ENCODE measurements around the gene PRIM2. TPM values are rescaled to one million over a fixed set of nuclear protein-coding genes. Genes with fewer than 3 reads are reported as not detected.
"Not testable (repeated sequence)": the region's sequence is repeated elsewhere in the genome, so short reads cannot be mapped to it uniquely, and the experiment has no call there.

The PRIM2 gene
- polyA plus RNA-seq, 1 donor from 2014 or later: 10.0 TPM

GRCh38 chr6:57475656-57476055 is 158.2 kb downstream of the PRIM2 start:
- H4K20me1 ChIP-seq (ENCODE audit: insufficient read depth); H3F3A ChIP-seq (ENCODE audit: insufficient read depth, low read length, poor library complexity, severe bottlenecking); H3K4me2 ChIP-seq (ENCODE audit: low read length); H3K4me3 ChIP-seq (ENCODE audit: low read length); H3K9me3 ChIP-seq (ENCODE audit: low read length); H3K36me3 ChIP-seq (ENCODE audit: insufficient read depth, low read length); H3K79me2 ChIP-seq (replicated peaks; ENCODE audit: insufficient read depth, low read length); H3K9ac ChIP-seq (ENCODE audit: low read length); H3K9me2 ChIP-seq (ENCODE audit: insufficient read depth, low read length); H3K27me3 ChIP-seq (ENCODE audit: insufficient read depth, low read depth, low read length); H3K27ac ChIP-seq (ENCODE audit: low read length); H2AFZ ChIP-seq (ENCODE audit: low read depth, low read length): not testable (repeated sequence)

DNA sequence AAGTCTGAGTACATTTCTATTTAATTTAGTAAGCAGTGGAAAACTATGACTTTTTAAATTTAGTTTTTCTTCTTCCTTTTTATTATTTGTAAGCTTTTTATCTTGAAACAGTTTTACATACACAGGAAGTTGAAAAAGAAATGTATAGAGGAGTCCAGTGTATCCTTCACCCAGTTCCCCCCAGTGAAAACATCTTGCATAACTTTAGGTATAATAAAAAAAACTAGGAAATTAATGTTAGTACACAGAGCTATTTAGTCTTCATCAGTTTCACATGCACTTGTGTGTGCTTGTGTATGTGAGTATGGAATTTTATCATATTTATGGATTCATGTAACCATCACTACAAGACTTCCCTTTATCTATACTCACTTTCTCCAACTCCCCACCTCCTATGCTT is 162.8 kb downstream of the PRIM2 start:
- not testable (repeated sequence) for H3K9me2 ChIP-seq (ENCODE audit: insufficient read depth, low read length); H3K4me3 ChIP-seq (ENCODE audit: low read length)

GRCh38 chr6:57481121-57481520 is 163.7 kb downstream of the PRIM2 start:
- not testable (repeated sequence) for H3K9ac ChIP-seq (ENCODE audit: low read length); H2AFZ ChIP-seq (ENCODE audit: low read depth, low read length); H3F3A ChIP-seq (ENCODE audit: insufficient read depth, low read length, poor library complexity, severe bottlenecking); H3K4me3 ChIP-seq (ENCODE audit: low read length); H3K9me2 ChIP-seq (ENCODE audit: insufficient read depth, low read length); H3K27ac ChIP-seq (ENCODE audit: low read length); H3K79me2 ChIP-seq (replicated peaks; ENCODE audit: insufficient read depth, low read length); H3K36me3 ChIP-seq (ENCODE audit: insufficient read depth, low read length); H3K9me3 ChIP-seq (ENCODE audit: low read length); H4K20me1 ChIP-seq (ENCODE audit: insufficient read depth); H3K27me3 ChIP-seq (ENCODE audit: insufficient read depth, low read depth, low read length); H3K4me2 ChIP-seq (ENCODE audit: low read length)

More for the DNA sequence above, 162.8 kb downstream of the PRIM2 start:
- not testable (repeated sequence) for H3K27me3 ChIP-seq (ENCODE audit: insufficient read depth, low read depth, low read length); H3K27ac ChIP-seq (ENCODE audit: low read length); H4K20me1 ChIP-seq (ENCODE audit: insufficient read depth); H2AFZ ChIP-seq (ENCODE audit: low read depth, low read length); H3K9ac ChIP-seq (ENCODE audit: low read length); H3K36me3 ChIP-seq (ENCODE audit: insufficient read depth, low read length); H3F3A ChIP-seq (ENCODE audit: insufficient read depth, low read length, poor library complexity, severe bottlenecking); H3K9me3 ChIP-seq (ENCODE audit: low read length); H3K79me2 ChIP-seq (replicated peaks; ENCODE audit: insufficient read depth, low read length); H3K4me2 ChIP-seq (ENCODE audit: low read length)

GRCh38 chr6:57482471-57482870 is 165.0 kb downstream of the PRIM2 start:
- not testable (repeated sequence) for H3K4me2 ChIP-seq (ENCODE audit: low read length); H3K27ac ChIP-seq (ENCODE audit: low read length); H2AFZ ChIP-seq (ENCODE audit: low read depth, low read length); H3K4me3 ChIP-seq (ENCODE audit: low read length); H3K9ac ChIP-seq (ENCODE audit: low read length); H3K9me3 ChIP-seq (ENCODE audit: low read length); H3K79me2 ChIP-seq (replicated peaks; ENCODE audit: insufficient read depth, low read length); H4K20me1 ChIP-seq (ENCODE audit: insufficient read depth); H3K9me2 ChIP-seq (ENCODE audit: insufficient read depth, low read length); H3K36me3 ChIP-seq (ENCODE audit: insufficient read depth, low read length); H3K27me3 ChIP-seq (ENCODE audit: insufficient read depth, low read depth, low read length); H3F3A ChIP-seq (ENCODE audit: insufficient read depth, low read length, poor library complexity, severe bottlenecking)

GRCh38 chr6:57486494-57487081 is 169.2 kb downstream of the PRIM2 start:
- not testable (repeated sequence) for H3K79me2 ChIP-seq (replicated peaks; ENCODE audit: insufficient read depth, low read length); H3K4me3 ChIP-seq (ENCODE audit: low read length); H2AFZ ChIP-seq (ENCODE audit: low read depth, low read length); H3F3A ChIP-seq (ENCODE audit: insufficient read depth, low read length, poor library complexity, severe bottlenecking); H3K27me3 ChIP-seq (ENCODE audit: insufficient read depth, low read depth, low read length); H3K9ac ChIP-seq (ENCODE audit: low read length); H3K27ac ChIP-seq (ENCODE audit: low read length); H4K20me1 ChIP-seq (ENCODE audit: insufficient read depth); H3K9me2 ChIP-seq (ENCODE audit: insufficient read depth, low read length); H3K36me3 ChIP-seq (ENCODE audit: insufficient read depth, low read length); H3K9me3 ChIP-seq (ENCODE audit: low read length); H3K4me2 ChIP-seq (ENCODE audit: low read length)

GRCh38 chr6:57488551-57488950 is 171.1 kb downstream of the PRIM2 start:
- H3K4me2 ChIP-seq (ENCODE audit: low read length); H3K9me2 ChIP-seq (ENCODE audit: insufficient read depth, low read length); H4K20me1 ChIP-seq (ENCODE audit: insufficient read depth); H3K27ac ChIP-seq (ENCODE audit: low read length); H3K9ac ChIP-seq (ENCODE audit: low read length); H3K4me3 ChIP-seq (ENCODE audit: low read length); H3F3A ChIP-seq (ENCODE audit: insufficient read depth, low read length, poor library complexity, severe bottlenecking); H3K27me3 ChIP-seq (ENCODE audit: insufficient read depth, low read depth, low read length); H2AFZ ChIP-seq (ENCODE audit: low read depth, low read length); H3K79me2 ChIP-seq (replicated peaks; ENCODE audit: insufficient read depth, low read length); H3K36me3 ChIP-seq (ENCODE audit: insufficient read depth, low read length); H3K9me3 ChIP-seq (ENCODE audit: low read length): not testable (repeated sequence)

GRCh38 chr6:57489887-57490286 is 172.5 kb downstream of the PRIM2 start:
- not testable (repeated sequence) for H3K36me3 ChIP-seq (ENCODE audit: insufficient read depth, low read length); H3K9ac ChIP-seq (ENCODE audit: low read length); H3F3A ChIP-seq (ENCODE audit: insufficient read depth, low read length, poor library complexity, severe bottlenecking); H3K4me2 ChIP-seq (ENCODE audit: low read length); H3K27me3 ChIP-seq (ENCODE audit: insufficient read depth, low read depth, low read length); H4K20me1 ChIP-seq (ENCODE audit: insufficient read depth); H3K9me2 ChIP-seq (ENCODE audit: insufficient read depth, low read length); H3K9me3 ChIP-seq (ENCODE audit: low read length); H2AFZ ChIP-seq (ENCODE audit: low read depth, low read length); H3K79me2 ChIP-seq (replicated peaks; ENCODE audit: insufficient read depth, low read length); H3K4me3 ChIP-seq (ENCODE audit: low read length); H3K27ac ChIP-seq (ENCODE audit: low read length)

- not testable (repeated sequence) for H2AFZ ChIP-seq (ENCODE audit: low read depth, low read length); H4K20me1 ChIP-seq (ENCODE audit: insufficient read depth); H3K36me3 ChIP-seq (ENCODE audit: insufficient read depth, low read length); H3K4me3 ChIP-seq (ENCODE audit: low read length); H3K4me2 ChIP-seq (ENCODE audit: low read length); H3K9me3 ChIP-seq (ENCODE audit: low read length); H3K27ac ChIP-seq (ENCODE audit: low read length); H3K79me2 ChIP-seq (replicated peaks; ENCODE audit: insufficient read depth, low read length); H3K9ac ChIP-seq (ENCODE audit: low read length); H3K27me3 ChIP-seq (ENCODE audit: insufficient read depth, low read depth, low read length); H3F3A ChIP-seq (ENCODE audit: insufficient read depth, low read length, poor library complexity, severe bottlenecking); H3K9me2 ChIP-seq (ENCODE audit: insufficient read depth, low read length)
These were observed 174.4 kb downstream of the PRIM2 start for GRCh38 chr6:57491795-57492194.

Measured in neural cell (in vitro differentiated cells).